Glomerular visceral epithelial cell (primary cell): ENCODE results near the gene C2CD2.
"Not testable (repeated sequence)": the region's sequence is repeated elsewhere in the genome, so short reads cannot be mapped to it uniquely, and the experiment has no call there.

ENCODE experiments used
- DNase-seq: peaks from one replicate; pipeline ENCODE4 v3.0.0-alpha.2; 2016; ENCODE audit errors: extremely low spot score

Gene C2CD2

GRCh38 chr21:41975391-41976272 is 21.8 kb upstream of the C2CD2 start:
- DNase-seq: no peak

GRCh38 chr21:41974752-41975053 is 20.9 kb upstream of the C2CD2 start:
- no peak for DNase-seq

GRCh38 chr21:41973861-41974751 is 20.3 kb upstream of the C2CD2 start:
- no peak for DNase-seq

GRCh38 chr21:41973427-41973831 is 19.6 kb upstream of the C2CD2 start:
- no peak for DNase-seq

GRCh38 chr21:41972511-41973205 is 18.8 kb upstream of the C2CD2 start:
- DNase-seq: no peak

GRCh38 chr21:41971891-41972290 is 18.1 kb upstream of the C2CD2 start:
- DNase-seq: no peak

- DNase-seq: no peak
Observed at GRCh38 chr21:41970751-41971653, 17.2 kb upstream of the C2CD2 start.

- no peak for DNase-seq
Observed at GRCh38 chr21:41970106-41970391, 16.2 kb upstream of the C2CD2 start.

- DNase-seq: no peak
Observed at GRCh38 chr21:41967708-41968107, 13.9 kb upstream of the C2CD2 start.

- no peak for DNase-seq
Observed at GRCh38 chr21:41966872-41967621, 13.2 kb upstream of the C2CD2 start.

GRCh38 chr21:41966041-41966833 is 12.4 kb upstream of the C2CD2 start:
- no peak for DNase-seq

- no peak for DNase-seq
Observed at GRCh38 chr21:41965461-41966013, 11.7 kb upstream of the C2CD2 start.

- no peak for DNase-seq
Observed at GRCh38 chr21:41965045-41965444, 11.2 kb upstream of the C2CD2 start.

- DNase-seq: no peak
Observed at GRCh38 chr21:41964171-41964570, 10.4 kb upstream of the C2CD2 start.

- no peak for DNase-seq
Observed at GRCh38 chr21:41962425-41962966, 8.7 kb upstream of the C2CD2 start.

- no peak for DNase-seq
Observed at GRCh38 chr21:41961753-41962152, 7.9 kb upstream of the C2CD2 start.

GRCh38 chr21:41961282-41961701 is 7.5 kb upstream of the C2CD2 start:
- no peak for DNase-seq

- DNase-seq: no peak
Observed at GRCh38 chr21:41960386-41960785, 6.6 kb upstream of the C2CD2 start.

GRCh38 chr21:41959697-41960096 is 5.9 kb upstream of the C2CD2 start:
- not testable (repeated sequence) for DNase-seq
